ENCODE data around the gene CT45A9.
"Not testable (repeated sequence)": the region's sequence is repeated elsewhere in the genome, so short reads cannot be mapped to it uniquely, and the experiment has no call there.

The CT45A9 gene

GRCh38 chrX:135871712-135872111 lies at the start of gene CT45A9:
Gene CT45A9, minus strand, starts transcription at chrX:135871812. Its CDS starts 3,751 bp downstream, at chrX:135868061.
- not testable (repeated sequence) for DNase-seq (ENCODE audit: low read depth)

- DNase-seq (ENCODE audit: low read depth), result not testable (repeated sequence)
Measured at GRCh38 chrX:135920516-135920915, 48.9 kb upstream of the CT45A9 start.

GRCh38 chrX:135914404-135914803 lies 42.8 kb upstream of the CT45A9 start:
- DNase-seq (ENCODE audit: low read depth), result no peak

- DNase-seq (ENCODE audit: low read depth), result no peak
Measured at GRCh38 chrX:135910251-135910650, 38.6 kb upstream of the CT45A9 start.

- DNase-seq (ENCODE audit: low read depth), result no peak
Measured at GRCh38 chrX:135893294-135893817, 21.7 kb upstream of the CT45A9 start, which contains the start of the genes CT45A10 and SAGE1. Gene CT45A10, minus strand, starts transcription at chrX:135893444. Its CDS starts 8,100 bp downstream, at chrX:135885344. Gene SAGE1, plus strand, starts transcription at chrX:135893716. Its CDS starts 2,527 bp downstream, at chrX:135896243.

- DNase-seq (ENCODE audit: low read depth), result no peak
Measured at GRCh38 chrX:135892781-135893180, 21.2 kb upstream of the CT45A9 start.

- no peak for DNase-seq (ENCODE audit: low read depth)
Measured at GRCh38 chrX:135890087-135890585, 18.5 kb upstream of the CT45A9 start.

GRCh38 chrX:135888976-135889375 lies 17.4 kb upstream of the CT45A9 start:
- DNase-seq (ENCODE audit: low read depth), result not testable (repeated sequence)

GRCh38 chrX:135888230-135888629 lies 16.6 kb upstream of the CT45A9 start:
- not testable (repeated sequence) for DNase-seq (ENCODE audit: low read depth)

GRCh38 chrX:135882741-135883140 lies 11.1 kb upstream of the CT45A9 start:
- DNase-seq (ENCODE audit: low read depth), result not testable (repeated sequence)

GRCh38 chrX:135854438-135854837 lies 17.2 kb downstream of the CT45A9 start, which contains the start of gene CT45A8:
Gene CT45A8, minus strand, starts transcription at chrX:135854538. Its CDS starts 3,755 bp downstream, at chrX:135850783.
- DNase-seq (ENCODE audit: low read depth), result not testable (repeated sequence)

GRCh38 chrX:135837180-135837579 lies 34.4 kb downstream of the CT45A9 start, which contains the start of gene CT45A7:
Gene CT45A7, minus strand, starts transcription at chrX:135837280. Its CDS starts 3,747 bp downstream, at chrX:135833533.
- DNase-seq (ENCODE audit: low read depth), result not testable (repeated sequence)

GRCh38 chrX:135819912-135820311 lies 51.7 kb downstream of the CT45A9 start, which contains the start of gene CT45A2:
Gene CT45A2, minus strand, starts transcription at chrX:135820012. Its CDS starts 3,747 bp downstream, at chrX:135816265.
- DNase-seq (ENCODE audit: low read depth), result not testable (repeated sequence)

All from iris pigment epithelial cell (primary cell).